Right ventricle myocardium superior (tissue), 1 donor: Measurements from ENCODE around the gene OTOS. TPM values are rescaled to one million over a fixed set of nuclear protein-coding genes. Genes with fewer than 3 reads are reported as not detected.

Experiments used
- ATAC-seq: fragments of 200-7000 bp; cut with Tn5 transposase; one replicate; pipeline ENCODE4 v1.9.1; 2020; ENCODE audit warnings: mild to moderate bottlenecking; ENCODE audit not compliant: poor library complexity
- DNase-seq: peaks from one replicate; pipeline ENCODE4 v3.0.0-alpha.2; 2020
- intact Hi-C: fragments of 100-400 bp; cut with DNase I; formaldehyde crosslinking; loops from one replicate; pipeline ENCODE4 v1.11.2; 2022
- total RNA-seq: library from RNA; stranded (reverse); fragmentation: NEBNext Ultra II Directional; extraction: Animal tissue kit (Norgen Biotek cat#: 25700); gene quantifications from one replicate; pipeline ENCODE4 v1.2.1, GENCODE V29; 2021
- donor health status: DM: no; HTN: yes; CAD: no; lungs with severe emphysema.

Gene OTOS
- total RNA-seq, 1 donor from 2014 or later: not detected

GRCh38 chr2:240168546-240169361 is 28.3 kb upstream of the OTOS start:
- DNase-seq (no peak), ATAC-seq (no peak)

GRCh38 chr2:240168041-240168440 is 27.6 kb upstream of the OTOS start:
- intact Hi-C loops: no loop called here
- no peak for ATAC-seq
- DNase-seq: no peak

More at GRCh38 chr2:240168546-240169361, 28.3 kb upstream of the OTOS start:
- intact Hi-C loops: no loop called here

- DNase-seq (no peak), ATAC-seq (no peak)
- intact Hi-C loops: no loop called here
Measured at GRCh38 chr2:240167588-240167880, 27.1 kb upstream of the OTOS start.

- no peak for ATAC-seq
- no peak for DNase-seq
Measured at GRCh38 chr2:240166761-240167587, 26.5 kb upstream of the OTOS start.

GRCh38 chr2:240166191-240166590 is 25.7 kb upstream of the OTOS start:
- DNase-seq (no peak), ATAC-seq (no peak)
- intact Hi-C loops: no loop called here

More at GRCh38 chr2:240166761-240167587, 26.5 kb upstream of the OTOS start:
- intact Hi-C loops: no loop called here

- DNase-seq (no peak), ATAC-seq (no peak)
- intact Hi-C loops: no loop called here
Measured at GRCh38 chr2:240165661-240166060, 25.2 kb upstream of the OTOS start.

- no peak for DNase-seq
- intact Hi-C loops: no loop called here
- ATAC-seq: no peak
Measured at GRCh38 chr2:240165034-240165433, 24.6 kb upstream of the OTOS start.

GRCh38 chr2:240164586-240164985 is 24.1 kb upstream of the OTOS start:
- DNase-seq (no peak), ATAC-seq (no peak)
- intact Hi-C loops: no loop called here

- intact Hi-C loops: no loop called here
- DNase-seq: no peak
- ATAC-seq: no peak
Measured at GRCh38 chr2:240163844-240164574, 23.6 kb upstream of the OTOS start.

GRCh38 chr2:240162939-240163714 is 22.7 kb upstream of the OTOS start:
- intact Hi-C loops: no loop called here
- DNase-seq: no peak

GRCh38 chr2:240162531-240162930 is 22.1 kb upstream of the OTOS start:
- DNase-seq (no peak), ATAC-seq (no peak)
- intact Hi-C loops: no loop called here

More at GRCh38 chr2:240162939-240163714, 22.7 kb upstream of the OTOS start:
- no peak for ATAC-seq

GRCh38 chr2:240162032-240162431 is 21.6 kb upstream of the OTOS start:
- no peak for ATAC-seq
- intact Hi-C loops: no loop called here

GRCh38 chr2:240161087-240161750 is 20.8 kb upstream of the OTOS start:
- DNase-seq (no peak), ATAC-seq (no peak)
- intact Hi-C loops: no loop called here

More at GRCh38 chr2:240162032-240162431, 21.6 kb upstream of the OTOS start:
- no peak for DNase-seq

GRCh38 chr2:240160291-240161086 is 20.0 kb upstream of the OTOS start:
- no peak for DNase-seq
- ATAC-seq: no peak
- intact Hi-C loops: no loop called here

GRCh38 chr2:240159251-240159839 is 18.9 kb upstream of the OTOS start:
- DNase-seq: no peak
- intact Hi-C loops: no loop called here
- no peak for ATAC-seq

GRCh38 chr2:240157147-240157470 is 16.7 kb upstream of the OTOS start:
- DNase-seq: no peak
- intact Hi-C loops: no loop called here
- ATAC-seq: no peak

GRCh38 chr2:240156435-240157146 is 16.1 kb upstream of the OTOS start:
- no peak for ATAC-seq
- no peak for DNase-seq
- intact Hi-C loops: no loop called here
